ENCODE data around the gene OGFOD1.

DNA sequence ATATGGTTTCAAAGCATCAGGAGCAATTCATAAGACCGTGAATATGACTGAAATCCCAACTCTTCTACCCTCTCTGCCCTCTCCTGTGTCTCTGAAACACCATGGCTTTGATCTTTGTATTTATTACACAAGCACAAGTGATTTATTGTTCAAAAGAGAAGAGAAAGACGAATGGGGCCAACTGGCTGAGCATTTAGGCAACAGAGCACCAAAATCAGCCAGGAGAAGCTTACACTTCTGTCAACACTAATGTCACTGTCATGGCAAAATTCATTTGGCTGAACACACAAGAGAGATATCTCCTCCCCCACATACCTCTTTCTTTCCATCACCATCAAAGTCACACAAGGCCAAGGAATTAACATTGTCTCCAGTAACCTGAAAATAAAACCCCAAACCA, 59.2 kb downstream of the OGFOD1 start:
- TF ChIP-seq ZFP3 (CRISPR knock-in tag; IDR thresholded peaks at IDR 0.05) (no peak), ISL1 (CRISPR knock-in tag; IDR thresholded peaks at IDR 0.05) (no peak), ARNTL (CRISPR knock-in tag; IDR thresholded peaks at IDR 0.05; ENCODE audit: borderline replicate concordance, low read depth) (no peak), GLIS3 (CRISPR knock-in tag; IDR thresholded peaks at IDR 0.05) (no peak), ZC3H10 (CRISPR knock-in tag; IDR thresholded peaks at IDR 0.05) (no peak), OSR1 (CRISPR knock-in tag; IDR thresholded peaks at IDR 0.05) (no peak), RARB (CRISPR knock-in tag; IDR thresholded peaks at IDR 0.05) (no peak), PPARA (CRISPR knock-in tag; IDR thresholded peaks at IDR 0.05; ENCODE audit: borderline replicate concordance) (no peak), ZNF70 (CRISPR knock-in tag; IDR thresholded peaks at IDR 0.05) (no peak)
- TF ChIP-seq, protein P1, sequence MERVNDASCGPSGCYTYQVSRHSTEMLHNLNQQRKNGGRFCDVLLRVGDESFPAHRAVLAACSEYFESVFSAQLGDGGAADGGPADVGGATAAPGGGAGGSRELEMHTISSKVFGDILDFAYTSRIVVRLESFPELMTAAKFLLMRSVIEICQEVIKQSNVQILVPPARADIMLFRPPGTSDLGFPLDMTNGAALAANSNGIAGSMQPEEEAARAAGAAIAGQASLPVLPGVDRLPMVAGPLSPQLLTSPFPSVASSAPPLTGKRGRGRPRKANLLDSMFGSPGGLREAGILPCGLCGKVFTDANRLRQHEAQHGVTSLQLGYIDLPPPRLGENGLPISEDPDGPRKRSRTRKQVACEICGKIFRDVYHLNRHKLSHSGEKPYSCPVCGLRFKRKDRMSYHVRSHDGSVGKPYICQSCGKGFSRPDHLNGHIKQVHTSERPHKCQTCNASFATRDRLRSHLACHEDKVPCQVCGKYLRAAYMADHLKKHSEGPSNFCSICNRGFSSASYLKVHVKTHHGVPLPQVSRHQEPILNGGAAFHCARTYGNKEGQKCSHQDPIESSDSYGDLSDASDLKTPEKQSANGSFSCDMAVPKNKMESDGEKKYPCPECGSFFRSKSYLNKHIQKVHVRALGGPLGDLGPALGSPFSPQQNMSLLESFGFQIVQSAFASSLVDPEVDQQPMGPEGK (CRISPR knock-in tag; IDR thresholded peaks at IDR 0.05; ENCODE audit: borderline replicate concordance), result no peak
